ENCODE results near the gene CCDC137. TPM values are rescaled to one million over a fixed set of nuclear protein-coding genes. Genes with fewer than 3 reads are reported as not detected.
A peak's percentile ranks its signal among the peaks of the same experiment; 100 is the strongest.

CCDC137 gene
- total and polyA plus RNA-seq, 2 of the 13 experiments (the other 11 are each of a cell fraction or from before 2014, with no cell fraction given), result 14.6 to 39.1 TPM

DNA sequence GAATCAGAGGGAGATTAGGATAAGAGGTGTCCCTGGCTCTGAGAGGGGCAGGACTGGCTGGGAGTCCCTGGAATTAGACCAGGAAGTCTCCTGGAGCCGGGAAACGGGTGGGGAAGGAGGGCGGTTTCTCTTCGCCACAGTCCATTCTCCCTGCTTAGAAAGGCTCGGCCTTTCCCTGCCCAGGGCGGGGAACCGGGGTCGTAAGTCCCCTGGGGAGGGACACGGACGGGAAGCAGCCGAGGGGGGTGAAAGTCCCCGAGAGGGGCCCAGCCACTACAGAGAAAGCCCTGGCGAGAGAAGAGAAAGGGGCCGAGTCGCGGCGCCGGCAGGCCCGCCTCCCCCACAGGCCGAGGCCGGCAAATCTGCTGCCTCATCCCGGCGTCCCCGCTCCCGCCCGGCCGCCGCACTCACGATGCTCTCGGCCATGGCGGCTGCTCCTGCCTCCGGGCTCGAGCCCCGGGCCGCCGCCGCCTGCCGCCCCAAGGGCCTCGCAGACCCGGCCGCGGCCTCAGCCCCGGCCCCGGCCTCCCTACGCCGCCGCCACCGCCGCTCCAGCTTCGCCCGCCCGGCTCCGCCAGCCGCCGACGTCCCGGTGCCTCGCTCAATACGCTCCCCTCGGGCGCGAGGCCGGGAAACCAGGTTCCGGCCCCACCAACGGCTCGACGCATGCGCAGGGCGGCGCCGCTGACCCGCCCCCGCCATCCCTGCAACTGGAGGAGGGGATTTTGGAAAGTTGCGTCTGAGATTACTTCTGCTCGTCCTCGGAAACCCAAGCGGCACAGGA, 29.8 kb upstream of the CCDC137 start, which contains the start of the genes NPLOC4 and TSPAN10 (continued):
- TF ChIP-seq, protein P1, sequence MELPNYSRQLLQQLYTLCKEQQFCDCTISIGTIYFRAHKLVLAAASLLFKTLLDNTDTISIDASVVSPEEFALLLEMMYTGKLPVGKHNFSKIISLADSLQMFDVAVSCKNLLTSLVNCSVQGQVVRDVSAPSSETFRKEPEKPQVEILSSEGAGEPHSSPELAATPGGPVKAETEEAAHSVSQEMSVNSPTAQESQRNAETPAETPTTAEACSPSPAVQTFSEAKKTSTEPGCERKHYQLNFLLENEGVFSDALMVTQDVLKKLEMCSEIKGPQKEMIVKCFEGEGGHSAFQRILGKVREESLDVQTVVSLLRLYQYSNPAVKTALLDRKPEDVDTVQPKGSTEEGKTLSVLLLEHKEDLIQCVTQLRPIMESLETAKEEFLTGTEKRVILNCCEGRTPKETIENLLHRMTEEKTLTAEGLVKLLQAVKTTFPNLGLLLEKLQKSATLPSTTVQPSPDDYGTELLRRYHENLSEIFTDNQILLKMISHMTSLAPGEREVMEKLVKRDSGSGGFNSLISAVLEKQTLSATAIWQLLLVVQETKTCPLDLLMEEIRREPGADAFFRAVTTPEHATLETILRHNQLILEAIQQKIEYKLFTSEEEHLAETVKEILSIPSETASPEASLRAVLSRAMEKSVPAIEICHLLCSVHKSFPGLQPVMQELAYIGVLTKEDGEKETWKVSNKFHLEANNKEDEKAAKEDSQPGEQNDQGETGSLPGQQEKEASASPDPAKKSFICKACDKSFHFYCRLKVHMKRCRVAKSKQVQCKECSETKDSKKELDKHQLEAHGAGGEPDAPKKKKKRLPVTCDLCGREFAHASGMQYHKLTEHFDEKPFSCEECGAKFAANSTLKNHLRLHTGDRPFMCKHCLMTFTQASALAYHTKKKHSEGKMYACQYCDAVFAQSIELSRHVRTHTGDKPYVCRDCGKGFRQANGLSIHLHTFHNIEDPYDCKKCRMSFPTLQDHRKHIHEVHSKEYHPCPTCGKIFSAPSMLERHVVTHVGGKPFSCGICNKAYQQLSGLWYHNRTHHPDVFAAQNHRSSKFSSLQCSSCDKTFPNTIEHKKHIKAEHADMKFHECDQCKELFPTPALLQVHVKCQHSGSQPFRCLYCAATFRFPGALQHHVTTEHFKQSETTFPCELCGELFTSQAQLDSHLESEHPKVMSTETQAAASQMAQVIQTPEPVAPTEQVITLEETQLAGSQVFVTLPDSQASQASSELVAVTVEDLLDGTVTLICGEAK (IDR thresholded peaks at IDR 0.05), result no peak; the same call in 1 of the 2 replicates
- TF ChIP-seq, protein P1 (CRISPR knock-in tag; IDR thresholded peaks at IDR 0.05), result no peak
- peak; percentile 79 for TF ChIP-seq ZMYM4 (CRISPR knock-in tag; IDR thresholded peaks at IDR 0.05)
- TF ChIP-seq, protein P2, sequence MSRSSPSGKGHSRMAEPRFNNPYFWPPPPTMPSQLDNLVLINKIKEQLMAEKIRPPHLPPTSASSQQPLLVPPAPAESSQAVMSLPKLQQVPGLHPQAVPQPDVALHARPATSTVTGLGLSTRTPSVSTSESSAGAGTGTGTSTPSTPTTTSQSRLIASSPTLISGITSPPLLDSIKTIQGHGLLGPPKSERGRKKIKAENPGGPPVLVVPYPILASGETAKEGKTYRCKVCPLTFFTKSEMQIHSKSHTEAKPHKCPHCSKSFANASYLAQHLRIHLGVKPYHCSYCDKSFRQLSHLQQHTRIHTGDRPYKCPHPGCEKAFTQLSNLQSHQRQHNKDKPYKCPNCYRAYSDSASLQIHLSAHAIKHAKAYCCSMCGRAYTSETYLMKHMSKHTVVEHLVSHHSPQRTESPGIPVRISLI (CRISPR knock-in tag; IDR thresholded peaks at IDR 0.05; ENCODE audit: borderline replicate concordance), result no peak
- no peak for TF ChIP-seq PCBP1 (IDR thresholded peaks at IDR 0.05; ENCODE audit: borderline replicate concordance, low read depth, low read length)
- peak; percentile 58 for TF ChIP-seq TEAD3 (CRISPR knock-in tag; optimal IDR thresholded peaks at IDR 0.05; ENCODE audit: borderline replicate concordance)
- no peak for TF ChIP-seq SOX13 (IDR thresholded peaks at IDR 0.05)
- peak in 1 of 2 experiments; percentile 70; a peak in 1 of 4 replicates for TF ChIP-seq SOX13 (CRISPR knock-in tag; conservative IDR thresholded peaks at IDR 0.05 in 1 of 2, IDR thresholded peaks at IDR 0.05 in 1 of 2)
- TF ChIP-seq ZNF10 (CRISPR knock-in tag; IDR thresholded peaks at IDR 0.05; ENCODE audit: borderline replicate concordance, low read depth), result no peak
- no peak; the same call in 1 of the 2 replicates for TF ChIP-seq MEIS1 (CRISPR knock-in tag; IDR thresholded peaks at IDR 0.05; ENCODE audit: borderline replicate concordance)
- no peak for TF ChIP-seq ZNF660 (CRISPR knock-in tag; IDR thresholded peaks at IDR 0.05; ENCODE audit: borderline replicate concordance, low read depth)
- TF ChIP-seq, protein P3, sequence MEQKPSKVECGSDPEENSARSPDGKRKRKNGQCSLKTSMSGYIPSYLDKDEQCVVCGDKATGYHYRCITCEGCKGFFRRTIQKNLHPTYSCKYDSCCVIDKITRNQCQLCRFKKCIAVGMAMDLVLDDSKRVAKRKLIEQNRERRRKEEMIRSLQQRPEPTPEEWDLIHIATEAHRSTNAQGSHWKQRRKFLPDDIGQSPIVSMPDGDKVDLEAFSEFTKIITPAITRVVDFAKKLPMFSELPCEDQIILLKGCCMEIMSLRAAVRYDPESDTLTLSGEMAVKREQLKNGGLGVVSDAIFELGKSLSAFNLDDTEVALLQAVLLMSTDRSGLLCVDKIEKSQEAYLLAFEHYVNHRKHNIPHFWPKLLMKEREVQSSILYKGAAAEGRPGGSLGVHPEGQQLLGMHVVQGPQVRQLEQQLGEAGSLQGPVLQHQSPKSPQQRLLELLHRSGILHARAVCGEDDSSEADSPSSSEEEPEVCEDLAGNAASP (CRISPR knock-in tag; IDR thresholded peaks at IDR 0.05; ENCODE audit: borderline replicate concordance), result peak; percentile 81
- 0 out of 2 replicates have a peak, but pooled peaks have one; percentile 29 for TF ChIP-seq ONECUT2 (CRISPR knock-in tag; IDR thresholded peaks at IDR 0.05)
- TF ChIP-seq MED13 (CRISPR knock-in tag; IDR thresholded peaks at IDR 0.05), result peak; percentile 65; the same call in 1 of the 2 replicates
- no peak; the same call in 1 of the 2 replicates for TF ChIP-seq ZNF749 (CRISPR knock-in tag; IDR thresholded peaks at IDR 0.05; ENCODE audit: borderline replicate concordance)
- TF ChIP-seq ZZZ3 (CRISPR knock-in tag; IDR thresholded peaks at IDR 0.05; ENCODE audit: borderline replicate concordance), result peak; percentile 79; the same call in 1 of the 2 replicates
- no peak for TF ChIP-seq HHEX (CRISPR knock-in tag; IDR thresholded peaks at IDR 0.05)
